Hepatocyte (in vitro differentiated cells): Measurements from ENCODE around the gene SAP30BP.

ENCODE experiments used
- EZH2 ChIP-seq: fragments of 200-600 bp; sonication (generic); IDR thresholded peaks from 2 replicates; pipeline ENCODE4 v1.6.1; 2016; ENCODE audit warnings: antibody characterized with exemption, mild to moderate bottlenecking, borderline replicate concordance
- EZH2phosphoT487 ChIP-seq: fragments of 200-600 bp; sonication (generic); IDR thresholded peaks from one replicate; pipeline ENCODE4 v1.6.1; 2018; ENCODE audit warnings: antibody characterized with exemption, mild to moderate bottlenecking, low read depth, moderate library complexity; ENCODE audit not compliant: unreplicated experiment, severe bottlenecking
- TF ChIP-seq, protein P1 (sequence below): fragments of 200-600 bp; sonication (generic); IDR thresholded peaks from 2 replicates; pipeline ENCODE4 v1.5.1; 2016; ENCODE audit warnings: antibody characterized with exemption, mild to moderate bottlenecking; ENCODE audit not compliant: poor library complexity

DNA sequence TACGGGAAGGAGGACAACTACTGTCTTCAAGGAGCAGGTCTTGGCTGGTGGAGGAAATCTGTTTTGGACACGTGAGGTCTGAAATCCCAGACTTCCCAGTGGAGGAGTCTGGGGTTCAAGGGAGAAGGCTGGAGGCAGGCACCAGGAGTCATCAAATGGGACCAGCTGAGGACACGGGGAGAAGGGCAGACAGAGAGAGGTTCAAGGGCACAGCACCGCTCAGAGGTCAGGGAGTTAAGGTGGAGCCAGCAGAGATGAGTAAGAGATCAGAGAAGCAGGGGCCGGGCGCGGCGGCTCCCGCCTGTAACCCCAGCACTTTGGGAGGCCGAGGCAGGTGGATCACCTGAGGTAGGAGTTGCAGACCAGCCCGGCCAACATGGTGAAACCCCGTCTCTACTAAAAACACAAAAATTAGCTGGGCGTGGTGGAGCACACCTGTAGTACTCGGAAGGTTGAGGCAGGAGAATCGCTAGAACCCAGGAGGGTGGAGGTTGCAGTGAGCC, 44.3 kb upstream of the SAP30BP start:
- TF ChIP-seq, protein P1, sequence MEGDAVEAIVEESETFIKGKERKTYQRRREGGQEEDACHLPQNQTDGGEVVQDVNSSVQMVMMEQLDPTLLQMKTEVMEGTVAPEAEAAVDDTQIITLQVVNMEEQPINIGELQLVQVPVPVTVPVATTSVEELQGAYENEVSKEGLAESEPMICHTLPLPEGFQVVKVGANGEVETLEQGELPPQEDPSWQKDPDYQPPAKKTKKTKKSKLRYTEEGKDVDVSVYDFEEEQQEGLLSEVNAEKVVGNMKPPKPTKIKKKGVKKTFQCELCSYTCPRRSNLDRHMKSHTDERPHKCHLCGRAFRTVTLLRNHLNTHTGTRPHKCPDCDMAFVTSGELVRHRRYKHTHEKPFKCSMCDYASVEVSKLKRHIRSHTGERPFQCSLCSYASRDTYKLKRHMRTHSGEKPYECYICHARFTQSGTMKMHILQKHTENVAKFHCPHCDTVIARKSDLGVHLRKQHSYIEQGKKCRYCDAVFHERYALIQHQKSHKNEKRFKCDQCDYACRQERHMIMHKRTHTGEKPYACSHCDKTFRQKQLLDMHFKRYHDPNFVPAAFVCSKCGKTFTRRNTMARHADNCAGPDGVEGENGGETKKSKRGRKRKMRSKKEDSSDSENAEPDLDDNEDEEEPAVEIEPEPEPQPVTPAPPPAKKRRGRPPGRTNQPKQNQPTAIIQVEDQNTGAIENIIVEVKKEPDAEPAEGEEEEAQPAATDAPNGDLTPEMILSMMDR: no peak
- TF ChIP-seq EZH2: no peak
- TF ChIP-seq EZH2phosphoT487: no peak
